Iris pigment epithelial cell (primary cell): ENCODE results near the gene KIAA1217.

Experiments used
- DNase-seq: peaks from one replicate; pipeline ENCODE4 v3.0.0-alpha.2; 2011; ENCODE audit warnings: low read depth

Gene KIAA1217

GRCh38 chr10:24339387-24339786 lies 130.4 kb downstream of the KIAA1217 start:
- DNase-seq = no peak

DNA sequence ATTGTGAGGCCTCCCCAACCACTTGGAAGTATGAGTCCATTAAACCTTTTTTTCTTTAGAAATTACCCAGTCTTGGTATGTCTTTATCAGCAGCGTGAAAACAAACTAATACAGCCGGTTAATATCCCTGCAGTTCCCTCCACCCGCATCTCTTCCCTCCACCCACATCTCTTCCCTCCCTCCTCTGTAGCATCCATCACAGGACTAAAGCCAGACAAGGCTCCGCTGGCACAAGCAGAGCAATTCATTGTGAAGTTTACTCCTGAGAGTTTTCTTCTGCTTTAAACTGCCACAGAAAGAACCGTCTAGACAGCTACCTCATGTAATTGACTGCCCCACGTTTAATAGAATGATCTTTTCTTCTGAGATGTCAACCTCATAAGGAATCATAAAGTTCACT lies 131.5 kb downstream of the KIAA1217 start:
- DNase-seq = no peak

GRCh38 chr10:24340883-24341282 lies 131.9 kb downstream of the KIAA1217 start:
- no peak for DNase-seq

DNA sequence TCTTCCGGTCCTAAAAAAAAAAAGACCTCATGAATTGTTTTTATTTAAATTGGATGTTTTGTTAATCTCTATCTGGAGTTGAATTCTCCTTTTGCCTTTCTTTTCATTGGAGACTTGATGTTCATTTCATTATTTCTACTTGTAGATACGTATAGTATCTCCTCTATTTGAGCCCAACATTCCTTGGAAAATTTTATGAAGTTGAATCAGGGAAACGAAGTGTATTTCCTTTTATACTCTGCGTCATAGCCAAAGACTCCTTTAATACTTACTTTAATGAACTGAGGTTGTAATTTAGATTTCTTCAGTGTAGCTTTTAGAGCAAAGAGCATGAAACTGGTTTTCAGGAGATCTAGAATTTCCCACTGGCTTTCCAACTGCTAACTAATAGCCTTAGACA lies 132.4 kb downstream of the KIAA1217 start:
- no peak for DNase-seq

DNA sequence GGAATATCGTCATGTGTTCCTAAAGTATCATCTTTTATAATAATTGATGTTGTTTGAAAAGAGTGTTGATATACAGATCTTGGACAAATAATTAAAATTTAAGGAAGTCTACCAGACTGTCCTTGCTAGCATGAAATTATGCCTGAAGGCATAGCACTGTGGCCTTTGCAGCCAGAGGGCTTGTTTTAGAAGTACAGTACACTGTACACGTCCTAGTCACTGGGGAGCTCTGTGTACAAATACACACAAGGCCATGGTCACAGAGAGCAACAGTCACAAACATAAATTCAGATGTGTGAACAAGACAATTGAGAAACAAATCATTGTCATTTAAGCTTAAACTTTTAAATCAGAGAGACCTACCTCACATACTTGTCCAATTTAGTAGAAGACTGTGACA lies 133.0 kb downstream of the KIAA1217 start:
- no peak for DNase-seq

DNA sequence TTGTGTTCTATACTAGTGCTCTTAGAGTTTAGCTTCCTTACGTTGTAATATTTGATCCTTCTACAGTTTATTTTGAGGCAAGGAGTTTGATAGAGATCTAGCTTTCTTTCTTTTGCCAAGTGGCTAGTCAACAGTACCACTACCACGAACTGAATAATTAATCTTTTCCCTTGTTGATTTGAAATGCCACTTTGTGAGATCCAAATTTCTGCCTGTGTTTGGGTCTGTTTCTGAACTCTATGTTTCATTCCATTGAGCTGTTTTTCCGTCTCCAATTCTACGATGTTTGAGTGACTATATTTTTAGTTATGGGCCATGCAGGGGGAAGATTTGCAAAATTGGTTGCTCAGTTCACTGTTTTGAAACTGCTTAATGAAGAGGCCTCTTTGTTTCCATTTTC lies 134.7 kb downstream of the KIAA1217 start:
- DNase-seq = no peak

DNA sequence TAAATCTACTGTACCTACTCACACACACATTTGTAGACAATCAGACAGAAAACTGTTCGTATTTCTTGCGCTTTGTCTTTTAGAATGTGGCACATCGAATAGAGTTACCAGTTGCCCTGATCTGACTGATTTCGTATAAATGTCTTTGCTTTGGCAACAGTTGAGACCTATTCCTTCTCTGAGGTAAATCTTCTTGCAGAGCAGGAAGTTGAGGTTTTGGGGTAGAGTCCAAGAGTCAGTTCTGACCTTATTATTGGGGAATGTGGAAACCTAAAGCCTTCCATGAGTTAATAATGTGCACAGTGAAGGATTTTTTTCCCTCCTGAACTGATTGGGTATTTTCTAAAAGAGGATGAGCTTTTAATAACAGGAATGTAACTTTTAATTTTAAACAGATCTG lies 135.3 kb downstream of the KIAA1217 start:
- peak; percentile 99 for DNase-seq

DNA sequence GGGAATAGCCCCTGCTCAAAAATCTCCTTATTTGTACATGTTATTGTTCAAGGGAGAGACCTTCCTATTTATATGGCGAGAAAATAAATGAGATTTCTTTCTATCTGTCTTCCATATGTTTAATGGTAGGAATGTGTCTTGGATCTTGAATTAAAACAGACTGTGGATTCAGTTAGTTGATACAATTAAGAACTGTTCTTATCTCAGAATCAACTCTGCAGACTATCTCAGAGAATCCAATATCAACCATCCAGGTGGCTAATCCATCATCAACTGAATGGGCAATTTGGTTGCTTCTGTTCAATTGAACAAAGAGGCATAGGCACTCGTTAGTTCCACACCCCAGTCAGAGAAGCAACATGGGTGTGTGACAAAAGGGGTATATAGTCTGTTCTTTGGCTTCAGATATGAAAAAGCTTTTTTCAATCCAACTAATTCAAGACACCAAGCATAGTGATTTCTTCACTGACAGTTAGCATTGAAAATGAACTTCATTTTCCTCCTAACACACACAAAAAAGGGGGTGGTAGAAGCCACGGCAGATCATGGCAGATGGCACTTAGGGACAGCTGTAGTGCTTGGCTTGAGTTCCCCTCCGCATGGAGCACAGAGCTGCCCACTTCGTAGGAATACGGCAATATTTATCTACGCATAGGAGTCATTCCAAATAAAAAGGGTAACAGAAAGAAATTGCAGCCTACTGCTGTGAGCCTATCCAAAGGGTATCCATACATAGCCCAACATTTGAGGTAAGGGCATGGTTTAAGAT lies 135.9 kb downstream of the KIAA1217 start:
- no peak for DNase-seq

- DNase-seq = no peak
Measured at GRCh38 chr10:24346877-24347519, 138.1 kb downstream of the KIAA1217 start.

DNA sequence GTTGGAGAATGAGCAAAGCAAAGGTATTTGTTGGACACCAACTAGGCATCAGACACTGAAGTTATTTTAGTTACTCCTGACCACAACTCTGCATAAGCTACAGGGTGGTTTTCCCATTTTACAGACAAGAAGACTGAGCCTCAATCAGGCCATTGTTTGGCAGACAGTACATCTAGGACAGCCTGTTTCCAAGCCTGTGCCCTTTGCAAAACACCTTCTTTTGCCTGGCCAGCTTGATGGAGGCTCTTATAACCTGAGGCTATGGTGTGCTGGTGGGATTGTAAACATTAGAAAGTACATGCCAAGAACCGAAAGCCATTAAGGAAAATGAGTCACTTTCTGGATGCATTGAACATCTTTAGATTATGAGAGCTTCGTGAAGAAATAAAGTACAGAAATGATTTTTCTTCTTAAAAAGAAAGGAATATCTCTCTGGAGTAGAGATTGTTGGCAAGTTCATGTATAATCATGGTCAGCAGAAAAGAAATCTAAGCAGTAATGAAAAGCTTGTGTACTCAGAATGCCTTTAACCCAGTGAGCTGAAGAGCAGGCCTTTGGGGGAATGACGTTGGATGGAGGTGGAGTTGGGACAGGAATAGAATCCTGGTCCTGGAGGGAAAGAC lies 140.6 kb downstream of the KIAA1217 start:
- DNase-seq = peak; percentile 73

- DNase-seq = peak; percentile 96
Measured at GRCh38 chr10:24350070-24350921, 141.4 kb downstream of the KIAA1217 start.

DNA sequence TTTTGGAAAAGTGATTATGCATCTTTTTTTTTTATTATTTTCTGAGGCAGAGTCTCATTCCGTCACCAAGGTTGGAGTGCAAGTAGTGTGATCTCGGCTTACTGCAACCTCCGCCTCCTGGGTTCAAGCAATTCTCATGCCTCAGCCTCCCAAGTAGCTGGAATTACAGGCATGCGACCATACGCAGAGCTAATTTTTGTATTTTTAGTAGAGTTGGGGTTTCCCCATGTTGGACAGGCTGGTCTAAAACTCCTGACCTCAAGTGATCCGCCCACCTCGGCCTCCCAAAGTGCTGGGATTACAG lies 141.9 kb downstream of the KIAA1217 start:
- peak; percentile 75 for DNase-seq

DNA sequence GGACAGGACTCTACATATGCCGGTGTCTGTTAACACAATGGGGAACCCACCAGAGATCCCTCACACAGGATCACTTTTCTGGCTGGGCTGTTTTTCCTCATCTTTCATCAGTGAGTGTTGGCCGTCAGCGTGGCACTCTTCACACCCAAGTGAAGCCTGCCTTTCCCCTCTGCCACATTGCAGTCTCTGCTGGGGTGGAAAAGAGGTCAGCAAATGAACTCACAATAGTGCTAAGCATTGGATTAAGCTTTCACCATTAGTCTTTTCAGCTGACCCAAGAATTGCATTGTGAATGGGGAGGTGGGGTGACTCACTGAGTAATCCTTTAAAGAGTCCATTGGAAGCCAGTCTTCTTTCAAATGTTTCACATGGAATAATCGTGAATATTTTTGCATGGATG lies 143.0 kb downstream of the KIAA1217 start:
- peak; percentile 86 for DNase-seq

DNA sequence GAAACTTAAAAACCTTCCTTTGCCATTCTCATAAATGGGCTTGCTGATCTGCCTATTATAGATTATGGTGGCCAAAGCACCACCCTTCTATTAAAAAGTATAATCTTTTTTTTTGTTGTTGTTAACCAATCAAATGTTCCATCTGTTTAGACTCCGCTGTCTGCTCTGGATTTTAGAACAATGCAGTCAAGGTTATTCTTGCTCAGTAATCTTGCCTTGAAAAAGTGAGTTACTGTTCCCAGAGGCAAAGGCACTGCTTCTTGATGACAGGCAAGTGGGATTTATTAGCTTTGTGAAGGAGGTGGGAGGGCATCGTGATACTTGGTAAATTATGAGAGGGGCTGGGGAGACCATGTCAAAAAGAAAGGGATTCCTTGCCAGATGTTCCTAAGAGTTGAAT lies 143.5 kb downstream of the KIAA1217 start:
- no peak for DNase-seq

DNA sequence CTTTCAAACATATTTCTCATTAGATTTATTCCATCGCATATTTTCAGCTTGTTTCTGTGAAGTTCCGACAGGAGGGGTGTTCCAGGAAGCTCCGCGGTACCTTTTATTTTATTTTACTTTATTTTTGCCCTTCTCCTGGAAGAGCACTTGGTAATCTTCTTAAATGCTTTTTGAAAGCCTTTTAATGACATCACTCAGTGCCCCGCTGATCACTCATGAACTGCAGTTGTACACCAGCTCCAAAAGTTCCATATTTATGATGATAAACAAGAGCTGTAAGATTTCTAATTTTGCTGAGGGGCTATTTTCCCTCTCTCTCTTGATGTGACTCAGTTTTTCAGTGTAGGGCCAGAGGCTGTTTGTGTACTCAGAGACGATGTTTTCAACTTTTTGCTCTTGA lies 144.4 kb downstream of the KIAA1217 start:
- DNase-seq = no peak

DNA sequence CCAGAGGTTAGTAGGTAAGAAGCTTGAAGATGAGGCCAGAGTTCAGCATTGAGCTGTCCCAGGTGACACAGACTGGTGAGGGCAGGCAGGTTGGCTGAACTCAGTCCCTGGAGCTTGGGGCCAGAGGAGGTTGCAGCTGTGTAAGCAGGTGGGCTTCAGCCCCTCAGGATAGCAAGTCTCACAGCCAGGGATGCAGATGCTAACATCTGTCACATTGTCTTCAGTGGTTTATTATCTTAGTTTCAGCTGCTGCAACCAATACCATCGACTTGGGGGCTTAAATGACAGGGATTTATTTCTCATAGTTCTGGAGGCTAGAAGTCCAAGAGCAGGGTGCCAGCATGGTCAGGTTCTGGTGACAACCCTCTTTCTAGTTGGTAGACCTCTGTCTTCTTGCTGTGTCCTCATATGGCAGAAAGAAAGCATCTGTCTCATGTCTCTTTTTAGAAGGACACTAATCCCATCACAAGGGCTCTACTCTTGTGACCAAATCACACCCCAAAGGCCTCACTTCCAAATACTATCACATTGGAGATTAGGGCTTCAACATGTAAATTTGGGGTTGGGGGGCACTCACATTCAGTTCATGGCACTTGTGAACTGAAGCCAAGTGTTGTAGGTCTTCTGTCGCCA lies 146.2 kb downstream of the KIAA1217 start:
- no peak for DNase-seq

- DNase-seq = no peak
Measured at GRCh38 chr10:24357344-24358004, 148.5 kb downstream of the KIAA1217 start.

DNA sequence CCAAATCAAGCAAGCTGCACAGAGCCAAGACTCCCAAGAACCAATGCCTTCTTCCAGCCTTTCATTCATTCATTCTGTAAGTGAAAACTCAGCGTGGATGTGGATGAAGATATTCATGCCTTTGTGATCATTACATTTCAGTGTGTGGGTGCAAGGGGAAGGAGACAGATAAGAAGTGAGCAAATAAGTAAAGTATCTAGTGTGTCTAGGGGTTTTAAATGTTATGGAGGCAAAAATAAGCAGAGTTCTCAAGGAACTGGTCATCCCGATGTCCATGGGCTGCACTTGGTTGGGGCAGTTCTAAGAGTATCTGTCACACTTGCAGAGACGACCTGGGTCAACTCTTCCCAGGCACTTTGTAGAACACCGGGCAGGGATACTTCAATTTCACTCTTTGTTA lies 149.1 kb downstream of the KIAA1217 start:
- DNase-seq = no peak

GRCh38 chr10:24360282-24361127 lies 151.6 kb downstream of the KIAA1217 start:
- peak; percentile 85 for DNase-seq

GRCh38 chr10:24363070-24363469 lies 154.1 kb downstream of the KIAA1217 start:
- DNase-seq = peak; percentile 87

DNA sequence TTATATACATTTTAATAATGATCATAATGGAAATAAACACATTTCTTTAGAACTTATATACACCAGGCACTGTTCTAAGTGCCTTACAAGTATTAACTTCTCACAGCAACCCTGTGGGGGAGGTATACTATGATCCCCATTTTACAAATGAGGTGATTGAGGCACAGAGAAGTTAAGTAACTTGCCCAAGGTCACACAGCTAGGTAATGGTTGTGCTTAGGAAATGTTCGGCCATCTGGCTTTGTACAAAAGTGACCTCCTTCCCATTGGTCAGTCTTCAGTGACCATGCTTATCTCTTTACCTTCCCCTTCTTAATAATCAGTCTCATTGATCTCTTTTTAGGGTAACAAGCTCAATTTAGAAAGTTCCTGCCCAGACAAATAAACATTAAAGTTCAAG lies 158.8 kb downstream of the KIAA1217 start:
- DNase-seq = no peak
